ENCODE results near the gene C6orf118.

The C6orf118 gene

DNA sequence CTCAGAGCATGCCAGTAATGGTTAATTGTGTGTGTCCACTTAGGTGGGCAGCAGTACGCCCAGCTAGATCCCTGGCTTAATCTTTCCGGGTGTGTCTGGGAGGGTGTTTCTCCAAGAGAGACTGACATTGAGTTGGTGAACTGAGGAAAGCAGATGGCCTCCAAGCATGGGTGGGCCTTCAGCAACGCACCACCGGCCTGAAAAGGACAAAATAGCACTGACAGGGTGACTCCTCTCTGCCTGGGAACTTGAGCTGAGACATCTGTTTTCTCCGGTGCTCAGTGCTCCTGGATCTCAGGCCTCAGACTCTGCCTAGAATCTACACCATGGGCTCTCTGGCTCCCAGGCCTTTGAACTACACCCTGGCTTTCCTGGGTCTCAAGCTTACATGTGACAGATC, 43.2 kb downstream of the C6orf118 start:
- no peak for DNase-seq
- TF ChIP-seq, protein P1, sequence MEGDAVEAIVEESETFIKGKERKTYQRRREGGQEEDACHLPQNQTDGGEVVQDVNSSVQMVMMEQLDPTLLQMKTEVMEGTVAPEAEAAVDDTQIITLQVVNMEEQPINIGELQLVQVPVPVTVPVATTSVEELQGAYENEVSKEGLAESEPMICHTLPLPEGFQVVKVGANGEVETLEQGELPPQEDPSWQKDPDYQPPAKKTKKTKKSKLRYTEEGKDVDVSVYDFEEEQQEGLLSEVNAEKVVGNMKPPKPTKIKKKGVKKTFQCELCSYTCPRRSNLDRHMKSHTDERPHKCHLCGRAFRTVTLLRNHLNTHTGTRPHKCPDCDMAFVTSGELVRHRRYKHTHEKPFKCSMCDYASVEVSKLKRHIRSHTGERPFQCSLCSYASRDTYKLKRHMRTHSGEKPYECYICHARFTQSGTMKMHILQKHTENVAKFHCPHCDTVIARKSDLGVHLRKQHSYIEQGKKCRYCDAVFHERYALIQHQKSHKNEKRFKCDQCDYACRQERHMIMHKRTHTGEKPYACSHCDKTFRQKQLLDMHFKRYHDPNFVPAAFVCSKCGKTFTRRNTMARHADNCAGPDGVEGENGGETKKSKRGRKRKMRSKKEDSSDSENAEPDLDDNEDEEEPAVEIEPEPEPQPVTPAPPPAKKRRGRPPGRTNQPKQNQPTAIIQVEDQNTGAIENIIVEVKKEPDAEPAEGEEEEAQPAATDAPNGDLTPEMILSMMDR (IDR thresholded peaks at IDR 0.05; ENCODE audit: low read depth, low read length): no peak
- no peaks in the 10 kb centered on the region for H3K9me3 ChIP-seq
- H3K27me3 ChIP-seq: no peaks in the 10 kb centered on the region
- H3K36me3 ChIP-seq: no peaks in the 10 kb centered on the region
- H3K4me1 ChIP-seq: no peaks in the 10 kb centered on the region
- H3K4me3 ChIP-seq (ENCODE audit: low read depth, low read length): no peak overlapping the region

DNA sequence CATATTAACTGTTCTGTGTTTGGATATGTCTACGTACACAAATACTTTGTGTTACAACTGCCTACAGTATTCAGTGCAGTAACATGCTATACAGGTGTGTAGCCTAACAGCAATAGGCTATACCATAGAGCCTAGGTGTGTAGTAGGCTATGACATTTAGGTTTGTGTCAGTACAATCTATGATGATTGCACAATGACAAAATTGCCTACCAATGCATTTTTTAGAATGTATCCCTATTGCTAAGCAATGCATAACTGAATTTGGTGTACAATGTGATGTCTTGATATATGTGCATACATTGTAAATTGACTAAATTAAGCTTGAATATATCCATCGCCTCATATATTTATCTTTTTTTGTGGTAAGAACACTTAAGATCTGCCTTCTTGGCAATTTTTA, 48.9 kb downstream of the C6orf118 start:
- no peak for DNase-seq
- no peaks in the 10 kb centered on the region for H3K27me3 ChIP-seq
- TF ChIP-seq, protein P1 (IDR thresholded peaks at IDR 0.05; ENCODE audit: low read depth, low read length): no peak
- H3K4me3 ChIP-seq (ENCODE audit: low read depth, low read length): no peak overlapping the region
- no peaks in the 10 kb centered on the region for H3K9me3 ChIP-seq
- no peaks in the 10 kb centered on the region for H3K4me1 ChIP-seq
- no peaks in the 10 kb centered on the region for H3K36me3 ChIP-seq

DNA sequence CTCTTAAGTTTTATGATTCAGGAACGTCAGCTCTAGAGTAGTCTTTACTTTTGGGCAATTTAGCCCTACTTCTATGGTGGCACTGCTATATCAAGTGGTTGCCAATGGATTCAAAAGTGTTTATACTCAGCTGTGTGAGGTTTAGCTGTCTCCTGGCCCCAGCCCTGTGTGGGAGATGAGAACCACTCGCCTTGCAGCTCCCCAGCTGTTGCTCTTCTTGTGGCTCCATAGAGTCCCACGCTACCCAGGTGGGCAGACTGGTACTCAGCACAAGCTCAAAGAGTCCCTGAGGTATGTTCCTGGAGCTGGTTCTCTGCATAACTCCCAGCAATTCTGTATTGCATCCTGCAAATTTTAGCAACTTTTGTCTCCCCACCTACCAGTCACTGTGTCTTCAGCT, 59.6 kb downstream of the C6orf118 start:
- TF ChIP-seq, protein P1 (IDR thresholded peaks at IDR 0.05; ENCODE audit: low read depth, low read length): no peak
- Histone ChIP-seq H3K27me3 (no peaks in the 10 kb centered on the region), H3K4me3 (ENCODE audit: low read depth, low read length) (no peak overlapping the region), H3K9me3 (no peaks in the 10 kb centered on the region; the same call in 1 of the 2 replicates), H3K4me1 (no peaks in the 10 kb centered on the region), H3K36me3 (no peaks in the 10 kb centered on the region)
- no peak for DNase-seq

DNA sequence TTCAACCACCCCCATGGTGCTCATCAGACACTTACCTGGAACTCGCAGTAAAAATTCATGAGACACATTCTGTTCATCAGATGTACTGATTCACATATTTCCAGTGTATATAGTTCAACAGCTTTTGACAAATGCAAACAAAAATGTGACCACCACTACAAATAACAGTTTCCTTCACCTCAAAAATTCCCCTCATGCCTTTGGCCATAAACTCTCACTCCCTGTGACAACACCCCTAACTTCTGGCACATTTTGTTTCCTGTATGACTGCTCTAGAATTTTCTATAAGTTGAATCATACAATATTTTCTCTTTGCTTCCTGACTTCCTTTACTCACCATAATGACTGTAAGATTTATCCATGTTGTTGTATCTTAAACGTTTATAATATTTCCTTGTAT, 63.7 kb downstream of the C6orf118 start:
- no peak for DNase-seq
- no peak overlapping the region for H3K4me3 ChIP-seq (ENCODE audit: low read depth, low read length)
- no peaks in the 10 kb centered on the region for H3K4me1 ChIP-seq
- H3K36me3 ChIP-seq: no peaks in the 10 kb centered on the region
- no peaks in the 10 kb centered on the region for H3K27me3 ChIP-seq
- H3K9me3 ChIP-seq: no peaks in the 10 kb centered on the region; the same call in 1 of the 2 replicates
- TF ChIP-seq, protein P1 (IDR thresholded peaks at IDR 0.05; ENCODE audit: low read depth, low read length): no peak

DNA sequence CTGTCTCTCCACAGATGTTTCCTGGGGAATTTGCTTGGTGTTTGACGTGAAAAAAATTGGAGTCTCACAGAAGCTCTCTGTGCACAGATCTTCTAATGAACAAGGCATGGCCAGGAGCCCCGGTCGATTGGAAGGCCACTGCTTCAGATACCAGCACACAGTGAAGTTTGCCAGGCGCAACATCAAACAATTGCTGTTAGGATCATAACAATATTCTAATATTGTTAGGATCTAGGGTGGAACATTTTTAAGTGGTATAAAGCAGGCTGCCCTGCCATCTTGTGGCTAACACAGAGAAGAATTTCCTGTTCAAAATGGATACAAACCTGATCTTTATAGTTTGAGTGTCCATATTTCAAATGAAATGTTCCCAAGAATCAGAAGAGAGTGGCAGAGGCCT, 64.1 kb downstream of the C6orf118 start:
- TF ChIP-seq, protein P1 (IDR thresholded peaks at IDR 0.05; ENCODE audit: low read depth, low read length): peak; percentile 33; the same call in 1 of the 2 replicates
- H3K36me3 ChIP-seq: no peaks in the 10 kb centered on the region
- no peak for DNase-seq
- H3K4me1 ChIP-seq: no peaks in the 10 kb centered on the region
- no peaks in the 10 kb centered on the region; the same call in 1 of the 2 replicates for H3K9me3 ChIP-seq
- H3K27me3 ChIP-seq: no peaks in the 10 kb centered on the region
- H3K4me3 ChIP-seq (ENCODE audit: low read depth, low read length): no peak overlapping the region

DNA sequence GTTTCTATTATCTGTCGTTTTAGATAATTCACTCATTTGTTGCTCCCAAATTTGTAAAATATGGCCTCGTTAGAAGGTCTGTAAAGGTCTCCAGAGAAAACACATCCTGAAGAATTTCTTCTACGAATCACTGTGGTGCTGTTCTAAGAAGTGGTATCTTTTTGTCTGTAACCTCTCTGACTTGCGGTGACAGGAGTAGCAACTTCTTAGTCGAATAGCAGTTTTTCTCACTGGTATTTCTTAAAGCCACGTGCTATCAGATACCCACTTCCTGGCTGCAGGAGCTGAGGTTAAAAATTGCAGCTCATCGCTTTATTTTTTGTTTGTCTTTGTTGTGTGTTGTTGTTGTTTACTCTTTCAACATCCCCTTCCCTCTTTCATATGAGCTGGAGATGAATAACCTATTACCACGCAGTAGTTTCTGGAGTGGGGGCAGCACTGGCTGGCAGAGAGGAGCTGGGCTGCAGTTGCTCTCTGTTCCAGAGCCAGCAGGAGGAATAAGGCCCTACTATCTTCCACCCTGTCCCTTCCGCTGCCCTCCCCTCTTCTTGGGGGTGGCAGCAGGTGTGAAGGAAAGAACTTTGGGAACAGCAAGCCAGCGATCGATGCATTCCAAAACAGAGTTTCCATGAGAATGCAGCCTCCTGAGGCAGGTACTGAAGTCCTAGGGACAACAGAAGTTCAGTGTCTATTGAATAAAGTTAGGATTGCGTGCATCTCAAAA, 64.7 kb downstream of the C6orf118 start:
- TF ChIP-seq, protein P1 (IDR thresholded peaks at IDR 0.05; ENCODE audit: low read depth, low read length): no peak

More for the DNA sequence above, 64.7 kb downstream of the C6orf118 start:
- no peak for DNase-seq
- H3K9me3 ChIP-seq: no peaks in the 10 kb centered on the region; the same call in 1 of the 2 replicates
- H3K27me3 ChIP-seq: no peaks in the 10 kb centered on the region
- H3K4me3 ChIP-seq (ENCODE audit: low read depth, low read length): no peak overlapping the region
- no peaks in the 10 kb centered on the region for H3K36me3 ChIP-seq
- H3K4me1 ChIP-seq: no peaks in the 10 kb centered on the region
